ENCODE results near the gene ROR2. TPM values are rescaled to one million over a fixed set of nuclear protein-coding genes. Genes with fewer than 3 reads are reported as not detected.

The ROR2 gene
- total and polyA plus RNA-seq, 2 of the 13 experiments (the other 11 are each of a cell fraction or from before 2014, with no cell fraction given): not detected

- Histone ChIP-seq H4K20me1 (ENCODE audit: insufficient read depth, low read length) (no peaks in the 10 kb centered on the region), H3K4me2 (ENCODE audit: low read depth, low read length) (no peak overlapping the region), H3K4me1 (ENCODE audit: insufficient read depth, low read length) (no peaks in the 10 kb centered on the region), H2AFZ (ENCODE audit: low read length) (no peak overlapping the region), H3K4me3 (replicated peaks in 1 of 3; ENCODE audit: insufficient read depth in 1 of 3, low read depth in 2 of 3, low read length in 3 of 3) (no peak overlapping the region), H3K9ac (ENCODE audit: insufficient read depth, low read depth, low read length) (no peak overlapping the region), H3K79me2 (ENCODE audit: insufficient read depth, low read length) (no peaks in the 10 kb centered on the region), H3K27me3 (ENCODE audit: control insufficient read depth in 1 of 2, insufficient read depth in 2 of 2, low read length in 2 of 2) (peaks cover 14 to 52% of the 10 kb centered on the region in 2 experiments; a peak in 4 of 5 replicates), H3K36me3 (replicated peaks in 1 of 2; ENCODE audit: control insufficient read depth in 1 of 2, insufficient read depth in 2 of 2, low read length in 2 of 2) (no peaks in the 10 kb centered on the region), H3K27ac (ENCODE audit: extremely low read length, insufficient read depth, low read length) (no peak overlapping the region), H3K9me3 (ENCODE audit: low read length) (no peaks in the 10 kb centered on the region)
- intact Hi-C loops (cut with micrococcal nuclease; ENCODE audit: unreplicated experiment): no loop called here
- no TSS peak for BruUV-seq (replicated peaks)
- WGBS (ENCODE audit: low lambda C conversion rate): 40% methylated on average over 9 of the region's 9 CpGs
- DNase-seq (ENCODE audit: low spot score) (no peak), FAIRE-seq (no peak), ATAC-seq (no peak)
- ChIA-PET CTCF (ENCODE audit: low intra/inter-chr PET ratio, low total read pairs) (no interaction called here), POLR2A (no interaction called here)
- in situ Hi-C loops (cut with HindIII; ENCODE audit: extremely low pct_ligation_motif_present, low pct_unique_long_range_greater_than_20kb): no loop called here
- no peak for TF ChIP-seq E2F2 (CRISPR knock-in tag; IDR thresholded peaks at IDR 0.05; ENCODE audit: borderline replicate concordance)
- TF ChIP-seq SALL2 (CRISPR knock-in tag; IDR thresholded peaks at IDR 0.05): no peak
- no peak for TF ChIP-seq ZNF318 (CRISPR knock-in tag; IDR thresholded peaks at IDR 0.05)
- no peak for TF ChIP-seq IRF9 (CRISPR knock-in tag; IDR thresholded peaks at IDR 0.05; ENCODE audit: borderline replicate concordance)
- no peak for TF ChIP-seq ZNF768 (CRISPR knock-in tag; IDR thresholded peaks at IDR 0.05)
- TF ChIP-seq ZNF577 (CRISPR knock-in tag; IDR thresholded peaks at IDR 0.05; ENCODE audit: borderline replicate concordance, low read depth): no peak
- no peak for TF ChIP-seq TFDP2 (CRISPR knock-in tag; IDR thresholded peaks at IDR 0.05)
- no peak for TF ChIP-seq HBP1 (CRISPR knock-in tag; IDR thresholded peaks at IDR 0.05; ENCODE audit: low read depth)
- TF ChIP-seq RFX1 (IDR thresholded peaks at IDR 0.05): no peak
- TF ChIP-seq ETV6 (CRISPR knock-in tag; conservative IDR thresholded peaks at IDR 0.05): no peak
- TF ChIP-seq HOXD1 (CRISPR knock-in tag; IDR thresholded peaks at IDR 0.05): no peak
Observed at GRCh38 chr9:91814201-91814600, 135.8 kb downstream of the ROR2 start.
